Subcutaneous abdominal adipose tissue (tissue), 5 donors: ENCODE measurements around the gene PGBD2.
"Not testable (repeated sequence)": the region's sequence is repeated elsewhere in the genome, so short reads cannot be mapped to it uniquely, and the experiment has no call there.

Source experiments
- H3K27ac ChIP-seq: one replicate; pipeline ENCODE4 v1.7.0; 2013; ENCODE audit warnings: low read depth, mild to moderate bottlenecking, inconsistent platforms, low read length, moderate library complexity
- H3K27me3 ChIP-seq, 5 donors: one replicate each; pipeline ENCODE4 v1.7.0; 2013; ENCODE audit warnings: low read length in 5 of 5, inconsistent platforms in 1 of 5; ENCODE audit not compliant: control insufficient read depth in 5 of 5, insufficient read depth in 4 of 5
- H3K36me3 ChIP-seq, 5 donors: one replicate each; pipeline ENCODE4 v1.7.0; 2013; ENCODE audit warnings: low read length in 5 of 5; ENCODE audit not compliant: control insufficient read depth in 5 of 5, insufficient read depth in 5 of 5
- H3K4me1 ChIP-seq, 5 donors: one replicate each; pipeline ENCODE4 v1.7.0; 2013; ENCODE audit warnings: low read length in 5 of 5, mild to moderate bottlenecking in 3 of 5, moderate library complexity in 1 of 5; ENCODE audit not compliant: control insufficient read depth in 5 of 5, insufficient read depth in 5 of 5
- H3K4me3 ChIP-seq, 5 donors: one replicate each; pipeline ENCODE4 v1.7.0; 2013; ENCODE audit warnings: low read length in 5 of 5, low read depth in 1 of 5
- H3K9ac ChIP-seq, 5 donors: one replicate each; pipeline ENCODE4 v1.7.0; 2013; ENCODE audit warnings: low read length in 5 of 5, mild to moderate bottlenecking in 4 of 5, moderate library complexity in 3 of 5
- H3K9me3 ChIP-seq, 5 donors: one replicate each; pipeline ENCODE4 v1.7.0; 2013; ENCODE audit warnings: low read length in 5 of 5; ENCODE audit not compliant: control insufficient read depth in 5 of 5
- donor health status: healthy.
- donor health status: healthy.
- donor health status: healthy.
- donor health status: healthy.
- donor health status: healthy.

Gene PGBD2

DNA sequence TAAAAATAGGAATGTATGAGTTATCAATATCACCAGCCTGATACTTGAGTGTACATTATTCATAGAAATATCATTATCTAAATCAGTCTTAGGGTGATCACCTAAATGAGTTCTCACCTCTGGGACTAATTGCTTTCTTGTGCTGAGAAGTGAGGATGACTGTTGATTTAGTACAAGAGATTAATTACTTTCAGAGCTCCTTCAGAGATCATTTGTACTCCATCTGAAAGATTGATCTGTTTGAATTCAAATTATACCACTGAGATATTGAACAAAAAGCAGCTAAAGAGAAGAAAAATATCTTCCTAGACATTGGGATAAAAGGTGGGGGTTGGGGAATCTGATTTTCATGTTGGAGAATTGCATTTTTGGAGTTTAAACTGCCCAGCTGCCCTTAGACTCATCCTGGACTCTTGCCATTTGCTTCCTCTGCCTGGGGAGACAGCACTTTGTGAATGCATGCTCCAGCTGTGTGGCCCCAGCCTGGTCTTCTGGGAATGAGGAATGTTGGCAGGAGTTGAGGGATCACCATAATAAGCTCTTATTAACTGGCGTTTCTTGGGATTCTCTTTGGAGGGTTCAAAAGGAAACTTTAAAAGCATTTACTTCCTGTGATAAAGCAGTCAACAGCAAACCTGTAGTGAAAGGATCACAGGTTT lies 19.7 kb upstream of the PGBD2 start:
- peaks cover 0 to 4% (median 0%) of the 10 kb centered on the region in 5 donors for H3K27me3 ChIP-seq

DNA sequence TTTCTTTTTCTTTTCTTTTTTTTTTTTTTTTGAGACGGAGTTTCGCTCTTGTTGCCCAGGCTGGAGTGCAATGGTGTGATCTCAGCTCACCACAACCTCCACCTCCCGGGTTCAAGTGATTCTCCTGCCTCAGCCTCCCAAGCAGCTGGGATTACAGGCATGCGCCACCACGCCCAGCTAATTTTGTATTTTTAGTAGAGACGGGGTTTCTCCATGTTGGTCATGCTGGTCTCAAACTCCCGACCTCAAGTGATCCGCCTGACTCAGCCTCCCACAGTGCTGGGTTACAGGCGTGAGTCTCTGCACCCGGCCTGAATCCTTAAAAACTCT lies 16.2 kb upstream of the PGBD2 start:
- H3K27me3 ChIP-seq, H3K9me3 ChIP-seq, H3K4me3 ChIP-seq, H3K4me1 ChIP-seq, H3K36me3 ChIP-seq, H3K27ac ChIP-seq, H3K9ac ChIP-seq: not testable (repeated sequence)

More for the DNA sequence above, 19.7 kb upstream of the PGBD2 start:
- H3K27ac ChIP-seq, result no peak overlapping the region
- H3K9ac ChIP-seq, result no peak overlapping the region
- H3K4me1 ChIP-seq, result peaks cover 0 to 6% (median 4%) of the 10 kb centered on the region in 5 donors
- no peak overlapping the region for H3K4me3 ChIP-seq
- no peaks in the 10 kb centered on the region for H3K36me3 ChIP-seq
- H3K9me3 ChIP-seq, result no peaks in the 10 kb centered on the region

DNA sequence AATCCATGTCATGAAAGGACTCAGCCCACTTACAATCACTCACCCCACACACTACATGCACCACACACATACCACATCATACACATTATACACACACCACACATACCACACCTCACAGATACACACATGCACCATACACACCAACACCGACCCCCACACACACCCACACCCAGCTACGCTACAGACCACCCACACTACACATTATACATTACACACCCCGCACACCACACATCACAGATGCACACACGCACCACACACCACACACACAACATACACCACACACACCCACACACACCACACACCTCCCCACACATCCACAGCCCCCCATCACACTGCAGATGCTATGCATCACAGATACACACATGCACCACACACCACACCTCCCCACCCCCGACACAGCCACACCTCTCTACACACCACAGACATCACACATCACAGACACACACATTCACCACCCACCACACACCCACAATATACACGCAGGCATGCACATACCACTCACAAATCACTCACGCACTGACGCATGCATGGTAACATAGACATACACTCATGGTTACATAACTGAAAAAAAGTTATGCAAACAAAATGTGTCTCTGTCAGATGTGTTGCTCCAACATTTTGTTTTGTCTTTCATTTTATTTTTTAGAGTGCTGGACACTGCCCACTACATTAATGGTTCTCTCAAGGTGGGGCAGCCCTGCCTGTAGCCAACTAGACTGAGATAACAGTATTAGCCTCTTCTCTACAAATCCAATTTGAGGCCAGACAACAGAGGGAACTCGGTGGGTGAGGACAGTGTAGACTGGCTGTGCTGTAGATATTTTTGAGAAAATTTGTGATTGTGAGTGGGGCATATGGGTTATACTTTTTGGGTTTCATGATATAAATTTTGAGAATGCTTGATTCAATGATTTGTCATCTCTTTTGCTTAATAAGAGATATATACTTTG lies 15.2 kb upstream of the PGBD2 start:
- Histone ChIP-seq H3K9ac (no peak overlapping the region), H3K4me1 (peaks cover 0 to 6% (median 4%) of the 10 kb centered on the region in 5 donors), H3K36me3 (no peaks in the 10 kb centered on the region), H3K4me3 (no peak overlapping the region), H3K27ac (no peak overlapping the region), H3K9me3 (no peaks in the 10 kb centered on the region), H3K27me3 (peaks cover 0 to 4% (median 0%) of the 10 kb centered on the region in 5 donors)

DNA sequence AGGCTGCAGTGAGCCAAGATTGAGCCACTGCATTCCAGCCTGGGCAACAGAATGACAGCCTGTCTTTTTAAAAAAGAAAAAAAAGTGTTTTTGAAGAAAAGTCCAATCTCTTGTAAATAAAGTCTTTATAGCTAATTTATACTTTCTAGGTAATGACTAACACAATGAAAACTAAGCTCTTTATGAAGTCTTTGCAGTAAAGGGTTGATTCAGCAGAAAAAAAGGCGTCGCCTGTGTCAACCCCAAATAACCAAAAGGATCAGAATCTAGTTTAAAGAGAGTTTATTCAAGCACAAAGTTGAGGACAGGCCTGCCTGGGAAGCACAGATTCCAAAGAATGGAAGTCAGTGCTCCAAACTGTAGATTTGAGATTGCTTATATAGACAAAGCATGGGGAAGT lies 14.3 kb upstream of the PGBD2 start:
- Histone ChIP-seq H3K4me3 (no peak overlapping the region), H3K9ac (no peak overlapping the region), H3K4me1 (peaks cover 0 to under 1% (median 0%) of the 10 kb centered on the region in 5 donors), H3K27me3 (peaks cover 0 to 7% (median 4%) of the 10 kb centered on the region in 5 donors), H3K36me3 (no peaks in the 10 kb centered on the region), H3K9me3 (no peaks in the 10 kb centered on the region), H3K27ac (no peak overlapping the region)

DNA sequence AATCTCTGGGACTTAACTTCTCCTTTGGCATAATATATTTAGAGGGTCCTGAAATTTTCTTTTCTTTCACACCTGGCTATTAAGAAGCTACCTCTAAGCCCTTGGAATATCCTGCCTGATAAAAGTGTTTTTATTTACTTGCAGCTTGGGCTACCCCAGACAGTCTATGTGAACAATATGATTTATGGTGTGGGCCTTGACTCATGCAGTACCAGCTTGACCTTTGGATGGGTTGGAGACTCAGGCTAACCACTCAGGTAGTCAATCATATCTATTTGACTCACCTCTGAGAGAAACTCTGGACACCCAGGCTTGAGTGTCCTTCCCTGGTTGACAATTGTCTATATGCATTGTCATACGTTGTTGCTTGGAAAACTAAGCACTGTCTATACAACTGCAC lies 13.4 kb upstream of the PGBD2 start:
- no peak overlapping the region for H3K4me3 ChIP-seq
- no peaks in the 10 kb centered on the region for H3K9me3 ChIP-seq
- no peak overlapping the region for H3K27ac ChIP-seq
- H3K27me3 ChIP-seq, result peaks cover 1 to 11% (median 7%) of the 10 kb centered on the region in 5 donors
- H3K4me1 ChIP-seq, result no peaks in the 10 kb centered on the region
- H3K36me3 ChIP-seq, result no peaks in the 10 kb centered on the region
- H3K9ac ChIP-seq, result no peak overlapping the region

DNA sequence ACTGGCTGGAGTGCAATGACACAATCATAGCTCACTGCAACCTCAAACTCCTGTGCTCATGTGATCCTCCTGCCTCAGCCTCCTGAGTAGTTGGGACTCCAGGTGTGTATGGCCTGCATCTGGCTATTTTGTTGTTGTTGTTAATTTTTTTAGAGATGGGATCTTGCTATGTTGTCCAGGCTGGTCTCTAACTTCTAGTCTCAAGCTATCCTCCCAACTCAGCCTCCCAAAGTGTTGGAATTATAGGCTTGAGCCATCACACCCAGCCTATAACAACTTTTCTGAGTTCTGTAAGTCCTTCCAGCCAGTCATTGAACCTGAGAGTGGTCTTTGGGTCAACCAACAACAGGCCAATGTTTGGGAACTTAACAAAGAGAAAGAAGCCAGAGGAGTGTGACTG lies 11.2 kb upstream of the PGBD2 start:
- Histone ChIP-seq H3K27me3 (peaks cover 6 to 18% (median 13%) of the 10 kb centered on the region in 5 donors), H3K9ac (no peak overlapping the region), H3K4me1 (no peaks in the 10 kb centered on the region), H3K4me3 (no peak overlapping the region), H3K27ac (no peak overlapping the region), H3K9me3 (no peaks in the 10 kb centered on the region), H3K36me3 (no peaks in the 10 kb centered on the region)

DNA sequence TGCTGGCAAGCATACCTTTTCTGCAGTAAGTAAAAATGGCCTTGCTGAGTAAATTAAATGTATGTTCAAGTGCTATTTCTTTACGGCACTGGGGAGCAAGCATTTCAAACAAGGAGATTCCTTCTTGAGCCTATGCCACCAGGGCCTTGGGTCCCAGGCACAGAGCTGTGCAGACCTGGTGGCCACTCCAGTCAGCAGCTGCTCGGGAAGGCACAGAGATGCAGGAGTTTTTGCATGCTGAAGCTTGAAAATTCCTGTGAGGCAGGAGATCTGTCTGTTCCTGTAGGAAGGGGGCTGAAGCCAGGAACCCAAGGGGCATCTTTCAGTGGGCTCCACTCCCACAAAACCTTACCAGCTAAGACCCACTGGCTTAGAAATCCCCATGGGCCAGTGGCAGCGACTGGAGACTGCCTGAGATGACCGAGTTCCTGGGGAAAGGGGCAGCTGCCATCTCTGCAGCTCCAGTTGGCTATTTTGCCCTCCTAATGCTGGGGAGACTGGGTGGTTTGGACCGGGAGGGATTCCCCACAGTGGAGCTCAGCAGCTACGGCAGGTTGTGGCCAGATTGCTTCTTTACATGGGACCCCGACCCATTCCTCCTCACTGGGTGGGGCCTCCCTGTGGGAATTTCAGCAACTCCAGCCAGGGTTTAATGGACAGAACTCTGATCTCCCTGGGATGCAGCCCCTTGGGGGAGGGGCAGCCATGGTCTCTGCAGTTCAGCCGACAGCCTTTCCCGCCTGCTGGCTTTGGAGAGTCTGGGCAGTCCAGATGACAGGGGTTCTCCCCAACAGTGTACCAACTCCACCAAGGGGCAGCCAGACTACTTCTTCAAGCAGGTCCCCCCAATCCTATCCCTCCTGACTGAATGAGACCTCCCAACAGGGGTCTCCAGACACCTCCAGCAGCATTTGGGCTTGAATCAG lies 8.4 kb upstream of the PGBD2 start:
- Histone ChIP-seq H3K4me3 (no peak overlapping the region), H3K9me3 (no peaks in the 10 kb centered on the region), H3K27me3 (peaks cover 6 to 18% (median 13%) of the 10 kb centered on the region in 5 donors), H3K36me3 (no peaks in the 10 kb centered on the region), H3K27ac (no peak overlapping the region), H3K4me1 (no peaks in the 10 kb centered on the region), H3K9ac (no peak overlapping the region)

DNA sequence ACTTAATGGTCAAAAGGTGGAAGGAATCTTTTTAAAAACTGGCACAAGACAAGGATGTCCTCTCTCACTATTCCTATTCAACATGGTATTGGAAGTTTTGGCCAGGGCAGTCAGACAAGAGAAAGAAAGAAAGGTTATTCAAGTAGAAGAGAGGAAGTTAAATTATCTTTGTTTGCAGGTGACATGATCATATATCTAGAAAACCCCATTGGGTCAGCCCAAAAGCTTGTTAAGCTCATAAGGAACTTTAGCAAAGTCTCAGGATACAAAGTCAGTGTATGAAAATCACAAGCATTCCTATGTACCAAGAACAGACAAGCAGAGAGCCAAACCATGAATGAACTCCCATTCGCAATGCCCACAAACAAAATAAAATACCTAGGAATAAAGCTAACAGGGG lies 5.4 kb upstream of the PGBD2 start:
- Histone ChIP-seq H3K36me3 (no peaks in the 10 kb centered on the region), H3K4me1 (peaks cover 0 to 4% (median 4%) of the 10 kb centered on the region in 5 donors), H3K27me3 (peaks cover 6 to 18% (median 13%) of the 10 kb centered on the region in 5 donors), H3K9ac (no peak overlapping the region), H3K27ac (no peak overlapping the region), H3K9me3 (no peaks in the 10 kb centered on the region), H3K4me3 (no peak overlapping the region)

DNA sequence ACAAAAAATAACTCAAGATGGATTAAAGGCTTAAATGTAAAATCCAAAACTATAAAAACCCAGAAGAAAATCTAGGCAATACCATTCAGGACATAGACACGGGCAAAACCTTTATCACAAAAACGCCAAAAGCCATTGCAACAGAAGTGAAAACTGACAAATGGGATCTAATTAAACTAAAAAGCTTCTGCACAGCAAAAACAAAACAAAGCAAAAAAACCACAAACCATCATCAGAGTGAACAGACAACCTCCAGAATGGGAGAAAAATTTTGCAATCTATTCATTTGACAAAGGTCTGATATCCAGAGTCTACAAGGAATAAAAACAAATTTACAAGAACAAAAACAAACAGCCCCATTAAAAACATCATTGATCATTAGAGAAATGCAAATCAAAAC lies 4.5 kb upstream of the PGBD2 start:
- Histone ChIP-seq H3K9me3 (no peaks in the 10 kb centered on the region), H3K27ac (no peak overlapping the region), H3K27me3 (peaks cover 6 to 15% (median 11%) of the 10 kb centered on the region in 5 donors), H3K4me1 (peaks cover 0 to 8% (median 6%) of the 10 kb centered on the region in 5 donors), H3K36me3 (no peaks in the 10 kb centered on the region), H3K9ac (no peak overlapping the region), H3K4me3 (no peak overlapping the region)
